NK-92 (cell line): ENCODE measurements around the gene ZNF670.
A peak's percentile ranks its signal among the peaks of the same experiment; 100 is the strongest.

Experiments
- DNase-seq: peaks from one replicate; lab custom pipeline; 2025; ENCODE audit not compliant: unreplicated experiment; lab: John Stamatoyannopoulos, UW

ZNF670 gene

DNA sequence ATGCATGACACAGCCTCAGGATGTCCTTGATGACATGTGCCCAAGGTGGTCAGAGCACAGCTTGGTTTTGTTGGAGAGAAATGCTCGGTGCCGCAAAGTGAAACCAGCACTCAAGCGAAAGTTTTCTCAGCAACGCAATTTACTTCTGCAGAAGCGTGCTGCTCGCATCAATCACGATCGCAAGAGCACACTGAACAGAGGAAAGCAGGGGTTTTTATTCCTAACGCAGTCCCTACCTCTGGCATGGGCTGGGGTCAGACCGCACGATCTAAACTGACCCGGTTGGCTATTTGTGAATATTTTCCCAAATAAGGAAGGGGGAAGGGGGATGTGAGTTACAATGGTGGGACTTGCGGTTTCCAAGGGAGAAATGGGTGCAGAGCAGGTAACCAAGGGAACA is 26.4 kb upstream of the ZNF670 start:
- no peak for DNase-seq

DNA sequence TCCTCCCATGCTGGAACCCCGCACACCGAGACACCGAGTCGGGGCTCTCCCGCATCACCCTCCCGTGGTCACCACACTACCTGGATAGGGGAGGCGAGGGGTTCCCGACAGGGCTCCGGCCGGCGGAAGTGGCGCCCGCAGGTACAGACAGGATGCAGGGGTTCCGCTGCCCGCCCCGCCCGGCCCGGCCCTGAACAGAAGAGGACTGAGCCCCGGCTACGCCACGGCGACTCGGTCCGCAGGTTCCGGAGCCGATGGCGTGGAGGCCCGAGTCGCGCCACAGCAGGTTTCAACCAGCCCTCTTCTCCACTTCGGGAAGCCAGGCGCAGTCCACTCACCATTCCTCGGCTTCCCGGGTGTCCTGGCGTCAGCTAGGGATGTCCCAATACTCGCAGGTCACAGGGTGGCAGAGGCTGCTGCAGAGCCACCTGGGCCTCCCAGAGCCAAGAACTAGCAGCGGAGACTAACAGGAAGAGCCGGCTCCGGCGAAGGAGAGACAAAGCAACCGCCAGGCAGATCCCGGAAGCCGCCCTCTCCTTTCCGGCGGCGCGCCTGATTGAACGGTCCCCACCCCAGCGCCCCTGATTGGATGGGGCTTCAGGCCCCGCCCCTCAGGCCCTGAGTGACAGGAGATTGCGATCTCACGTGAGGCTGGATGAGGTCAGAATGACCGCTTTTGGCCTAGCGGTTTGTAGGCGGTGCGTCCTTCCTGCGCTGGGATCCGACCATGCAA is 25.4 kb upstream of the ZNF670 start, which contains the start of gene ZNF669:
ZNF669 (minus strand) TSS at position 498 of the 733 bp plus-strand sequence; CDS start at position 341, 157 bp downstream.
- peak; percentile 44 for DNase-seq

DNA sequence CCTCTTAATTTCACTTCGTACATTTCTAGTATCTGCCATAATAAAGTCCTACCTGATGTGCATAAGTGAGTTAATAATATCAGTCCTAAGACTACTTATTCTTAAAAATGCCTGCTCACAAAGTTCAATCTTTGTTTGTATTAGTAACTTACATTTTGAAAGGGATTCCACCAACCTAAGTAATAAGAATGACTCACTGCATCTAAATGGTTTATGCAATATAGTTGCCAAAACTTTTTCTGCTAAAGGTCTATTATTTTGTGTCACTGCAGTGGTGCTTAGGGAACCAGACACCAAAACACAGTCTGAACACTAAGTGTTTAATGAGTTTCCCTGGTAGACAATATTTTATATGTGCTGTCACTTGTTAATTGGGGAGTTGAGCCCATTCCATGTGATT is 23.8 kb upstream of the ZNF670 start:
- no peak for DNase-seq

DNA sequence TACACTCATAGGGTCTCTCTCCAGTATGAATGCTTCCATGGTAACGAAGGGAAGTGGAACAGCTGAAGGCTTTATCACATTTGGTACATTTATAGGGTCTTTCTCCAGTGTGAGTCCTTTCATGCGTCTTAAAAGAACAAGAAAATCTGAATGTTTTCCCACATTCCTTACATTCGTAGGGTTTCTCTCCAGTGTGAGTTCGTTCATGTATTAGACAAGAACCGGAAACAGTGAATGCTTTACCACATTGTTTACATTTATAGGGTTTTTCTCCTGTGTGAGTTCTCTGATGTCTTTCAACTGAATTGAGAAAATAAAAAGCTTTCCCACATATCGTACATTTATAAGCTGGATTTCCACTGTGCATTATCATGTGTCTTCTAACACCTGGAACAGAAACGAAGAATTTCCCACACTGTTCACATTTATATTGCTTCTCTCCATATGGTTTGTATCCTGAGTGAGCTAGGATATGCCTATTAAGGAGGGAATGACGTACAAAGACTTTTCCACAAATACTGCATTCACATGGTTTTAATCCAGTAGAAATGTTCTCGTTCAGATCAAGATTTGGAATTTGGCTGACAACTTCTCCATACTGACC is 22.2 kb upstream of the ZNF670 start:
- DNase-seq, result no peak

DNA sequence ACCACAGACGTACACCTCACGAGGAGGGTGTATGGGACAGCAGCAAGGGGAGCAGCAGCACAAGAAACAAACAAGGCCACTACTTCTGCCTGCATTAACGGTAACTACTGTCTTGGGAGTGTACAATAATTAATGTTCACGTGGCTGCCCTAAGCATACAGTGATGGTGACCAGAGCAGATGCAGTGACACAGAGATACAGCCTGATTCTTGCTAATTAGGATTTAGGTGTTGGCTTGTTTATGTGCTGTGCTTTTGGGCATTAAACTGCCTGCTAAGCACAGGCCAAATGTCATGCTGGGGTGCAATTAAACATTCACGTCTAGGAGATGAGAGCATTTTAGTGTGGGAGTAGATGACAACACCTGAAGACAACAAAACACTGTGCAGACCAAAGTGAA is 18.3 kb upstream of the ZNF670 start:
- DNase-seq, result no peak

DNA sequence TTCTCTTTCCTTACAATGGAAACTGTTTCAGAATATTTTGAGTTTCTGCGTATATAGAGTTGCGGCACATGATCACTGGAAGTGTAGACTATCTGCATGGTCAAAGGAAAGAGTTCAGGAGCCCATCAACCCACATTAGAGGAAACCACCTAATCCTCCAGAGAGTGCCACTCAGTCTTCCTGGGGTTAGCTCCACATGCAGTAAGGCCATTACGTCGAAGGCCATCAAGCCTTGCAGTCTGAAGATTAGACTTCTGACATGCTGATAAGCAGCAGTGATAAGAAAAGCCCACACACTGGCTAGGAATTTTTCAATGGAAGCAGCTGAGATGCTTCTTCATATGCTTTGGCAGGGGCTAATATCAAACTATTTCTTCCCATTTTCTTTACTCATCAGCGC is 17.9 kb upstream of the ZNF670 start:
- no peak for DNase-seq

DNA sequence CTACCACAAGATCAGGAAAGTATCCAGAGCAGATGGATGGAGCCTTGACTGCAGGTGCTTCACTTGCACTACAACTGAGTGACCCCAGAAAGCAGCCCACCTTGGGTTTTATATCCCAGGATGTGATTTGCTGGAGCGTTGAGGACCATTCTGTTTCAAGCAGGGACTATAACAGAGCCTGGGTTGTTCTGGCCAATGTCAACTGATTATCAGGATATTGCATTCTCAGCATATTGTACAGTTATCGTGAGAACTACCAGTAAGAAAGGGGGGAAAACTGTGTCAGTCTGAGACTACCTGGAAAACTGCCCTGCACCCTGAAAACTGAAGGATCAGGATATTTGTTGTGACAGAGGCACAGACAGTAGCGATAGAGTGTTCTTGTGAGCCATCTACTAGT is 17.5 kb upstream of the ZNF670 start:
- DNase-seq, result no peak

DNA sequence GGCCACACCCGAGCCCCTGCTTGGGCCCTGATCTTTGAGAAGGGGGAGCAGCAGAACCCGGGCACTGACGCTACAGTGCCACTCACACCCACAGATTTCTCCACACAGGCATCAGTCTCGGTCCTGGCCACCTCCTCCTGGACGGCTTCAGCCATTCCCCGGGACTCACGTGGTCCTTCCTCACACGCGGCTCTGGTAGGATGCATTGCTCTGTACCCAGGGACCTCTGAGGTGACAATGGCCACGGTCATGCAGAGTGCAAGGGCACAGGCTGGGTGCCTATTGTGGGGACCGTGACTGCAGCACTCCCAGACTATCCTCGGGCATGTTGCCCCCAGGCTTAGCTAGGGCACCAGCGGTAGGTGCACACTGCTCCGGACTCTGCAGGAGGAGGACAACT is 11.8 kb upstream of the ZNF670 start:
- no peak for DNase-seq

DNA sequence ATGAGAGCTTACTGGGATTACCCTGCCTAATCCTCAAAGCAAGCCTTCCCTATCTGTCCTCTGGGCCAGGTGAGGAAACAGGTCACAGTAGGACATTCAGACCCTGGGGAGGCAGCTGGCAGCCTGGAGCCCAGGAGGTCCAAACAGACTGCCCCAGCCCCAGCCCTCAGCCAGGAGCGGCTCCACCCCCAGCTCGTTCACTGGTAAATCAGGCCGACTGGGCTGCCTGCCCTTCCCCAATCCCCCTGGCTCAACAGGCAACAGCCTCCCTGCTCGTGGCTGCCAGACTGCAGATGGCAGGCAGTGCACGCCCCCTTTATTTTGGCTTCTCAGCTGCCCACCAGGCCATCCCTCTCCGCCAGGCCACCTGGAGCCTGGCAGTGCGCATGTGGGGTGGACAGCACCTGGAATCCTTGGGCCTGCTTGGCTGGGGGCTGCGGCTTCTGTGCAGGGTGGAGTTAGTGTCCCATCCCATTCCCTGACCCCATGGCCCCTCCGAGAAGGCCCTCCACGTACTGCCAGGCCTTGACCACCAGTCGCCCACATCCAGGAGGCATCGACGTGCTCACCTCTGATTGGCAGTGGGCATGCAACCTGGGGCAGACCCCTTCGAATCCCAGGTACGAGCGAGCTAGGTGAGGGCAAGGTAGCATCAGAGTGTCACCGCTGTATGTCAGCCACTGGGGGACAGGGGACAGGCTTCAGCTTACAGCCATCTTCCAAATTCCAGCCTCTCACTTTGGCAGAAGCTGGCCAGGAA is 11.2 kb upstream of the ZNF670 start:
- no peak for DNase-seq

DNA sequence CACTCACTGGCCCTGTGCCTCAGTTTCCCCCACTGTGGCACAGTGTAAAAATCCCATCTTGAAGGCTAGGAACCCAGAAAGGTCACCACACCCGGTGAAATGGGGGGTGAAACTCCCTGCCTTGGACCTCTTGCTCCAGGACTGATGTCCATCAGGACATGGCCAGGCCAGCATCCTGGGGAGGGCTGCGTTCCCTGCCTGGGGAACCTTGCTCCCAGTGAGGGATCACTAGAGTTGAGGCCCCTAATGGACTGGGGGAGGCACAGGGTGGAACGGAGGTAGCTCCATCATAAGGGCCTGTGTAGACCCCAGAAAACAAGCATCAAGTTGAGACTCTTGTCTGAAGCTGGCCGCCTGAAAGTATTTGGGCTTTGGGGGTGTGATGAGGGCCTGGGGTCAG is 10.4 kb upstream of the ZNF670 start:
- DNase-seq, result no peak

DNA sequence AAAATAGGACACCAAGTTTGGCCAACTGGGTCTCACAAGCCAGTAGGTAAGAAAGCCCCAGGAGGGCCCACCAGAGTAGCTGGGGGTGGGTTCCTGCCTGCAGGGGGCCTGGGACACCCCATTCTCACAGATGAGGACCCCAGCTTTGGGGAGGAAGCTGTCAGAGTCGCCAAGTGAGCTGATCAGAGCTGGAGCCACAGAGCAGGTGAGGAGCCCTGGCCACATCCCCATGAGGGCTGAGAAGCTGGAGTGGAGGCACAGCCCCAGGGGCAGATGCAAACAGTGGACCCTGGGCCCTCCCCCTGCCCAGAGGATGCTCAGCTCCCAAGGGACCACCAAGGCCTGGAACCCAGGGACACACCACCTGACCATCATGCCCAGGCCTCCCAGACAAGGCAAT is 8.6 kb upstream of the ZNF670 start:
- DNase-seq, result no peak

DNA sequence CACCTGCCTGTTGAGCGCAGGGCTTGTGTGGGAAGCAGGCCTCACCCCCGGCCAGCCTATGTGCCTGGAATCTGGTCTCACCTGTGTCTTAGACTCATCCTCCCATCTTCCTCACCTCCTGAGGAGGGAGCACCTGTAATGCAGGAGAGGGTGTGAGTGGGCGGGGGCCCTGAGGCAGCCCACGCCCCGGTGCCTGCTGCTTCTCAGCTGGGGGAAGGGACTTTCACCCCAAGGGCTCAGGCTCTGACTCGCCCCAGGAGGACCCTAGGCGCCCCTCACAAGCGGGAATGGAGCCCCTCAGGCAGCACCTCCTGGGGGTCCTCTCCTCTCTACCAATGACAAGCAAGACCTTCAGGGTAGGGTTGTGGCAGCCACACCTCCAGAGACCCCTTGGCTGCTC is 6.7 kb upstream of the ZNF670 start:
- DNase-seq, result no peak

DNA sequence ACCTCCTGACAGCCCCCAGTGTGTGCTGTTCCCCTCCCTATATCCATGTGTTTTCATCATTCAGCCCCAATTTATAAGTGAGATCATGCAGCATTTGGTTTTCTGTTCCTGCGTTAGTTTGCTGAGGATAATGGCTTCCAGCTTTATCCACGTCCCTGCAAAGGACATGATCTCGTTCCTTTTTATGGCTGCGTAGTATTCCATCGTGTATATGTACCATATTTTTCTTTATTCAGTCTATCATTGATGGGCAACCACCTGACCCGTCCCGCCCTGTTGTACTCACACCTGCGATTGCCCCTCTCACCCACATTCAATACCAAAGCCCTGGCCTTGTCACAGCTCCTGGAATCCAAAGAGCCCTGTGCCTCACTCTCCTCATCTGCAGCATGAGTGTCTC is 6.2 kb upstream of the ZNF670 start:
- DNase-seq, result no peak

DNA sequence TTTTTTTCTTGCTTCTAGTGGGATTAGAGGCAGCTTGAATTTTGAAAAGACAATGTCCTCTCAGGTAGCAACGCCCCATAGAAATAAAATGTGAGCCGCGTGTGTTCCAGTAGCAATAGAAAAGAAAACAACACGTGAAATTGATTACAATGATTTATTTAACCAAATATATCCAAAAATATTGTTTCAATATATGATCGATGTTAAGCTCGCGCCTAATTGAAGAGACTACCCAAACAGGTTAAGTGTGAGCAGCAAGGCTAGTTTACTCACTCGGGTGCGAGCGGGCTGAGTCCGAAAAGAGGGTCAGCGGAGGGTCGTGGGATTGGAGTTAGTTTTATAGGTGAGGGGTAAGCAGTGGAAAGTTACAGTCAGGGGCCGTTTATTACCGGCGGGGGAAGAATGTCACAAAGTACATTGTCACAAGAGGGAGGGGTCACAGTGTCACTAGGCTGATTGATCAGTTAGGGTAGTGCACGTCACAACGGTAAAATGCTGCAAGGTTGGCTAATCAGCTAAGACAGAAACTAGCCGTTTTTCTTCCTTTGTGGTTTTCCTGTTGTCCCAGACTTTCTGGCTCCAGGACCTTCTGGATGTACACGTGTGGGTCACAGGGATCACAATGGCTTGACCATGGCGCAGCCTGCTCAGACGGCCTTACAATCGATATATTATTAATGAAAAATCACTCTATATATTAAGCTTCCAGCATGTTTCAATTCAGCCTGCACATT is 697 bp upstream of the ZNF670 start:
- no peak for DNase-seq

DNA sequence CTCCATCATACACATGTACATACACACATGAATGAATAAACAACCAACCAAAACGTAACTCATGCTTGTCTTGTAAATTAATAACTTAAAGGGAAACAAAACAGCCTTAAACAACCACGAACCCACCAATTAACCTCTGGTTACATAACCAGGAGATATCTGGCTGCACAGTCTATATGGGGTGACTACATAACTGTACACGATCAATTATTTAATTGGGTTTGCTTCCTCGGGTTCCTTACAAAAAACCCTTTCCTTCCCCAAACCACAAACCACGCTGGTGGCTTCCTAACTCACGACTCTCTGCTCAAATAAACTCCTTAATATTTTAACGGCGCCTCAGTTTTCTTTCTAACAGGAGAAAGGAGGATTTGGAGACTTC is 744 bp downstream of the ZNF670 start:
- no peak for DNase-seq

DNA sequence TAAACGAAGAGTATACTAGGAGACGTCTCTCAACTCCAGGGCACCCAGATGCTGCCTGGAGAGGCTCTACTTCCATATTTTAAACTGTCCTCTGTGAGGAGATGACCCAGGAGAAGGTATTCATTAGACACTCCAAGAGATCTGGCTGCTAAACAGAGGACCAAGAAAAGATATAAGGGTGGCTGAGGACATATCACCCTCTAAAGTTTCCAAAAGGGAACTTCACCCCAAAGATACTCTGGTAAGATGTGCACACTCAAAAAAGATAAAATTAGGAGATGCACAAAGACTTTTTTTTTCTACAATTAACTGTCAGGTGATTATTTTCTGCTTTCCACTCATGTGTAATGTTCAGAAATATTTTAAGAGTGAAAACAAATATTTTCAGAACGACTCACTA is 1.4 kb downstream of the ZNF670 start:
- DNase-seq, result no peak

DNA sequence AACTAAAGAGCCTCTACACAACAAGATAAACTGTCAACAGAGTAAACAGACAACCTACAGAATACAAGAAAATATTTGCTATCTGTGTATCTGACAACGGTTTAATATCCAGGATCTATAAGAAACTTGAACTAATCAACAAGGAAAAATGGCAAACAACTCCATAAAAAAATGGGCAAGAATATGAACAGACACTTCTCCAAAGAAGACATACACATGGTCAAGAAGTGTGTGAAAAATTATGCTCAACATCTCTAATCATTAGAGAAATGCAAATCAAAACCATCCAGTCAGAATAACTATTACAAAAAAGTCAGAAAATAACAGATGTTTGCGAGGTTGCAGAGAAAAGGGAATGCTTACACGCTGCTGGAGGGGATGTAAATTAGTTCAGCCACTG is 8.0 kb downstream of the ZNF670 start:
- DNase-seq, result no peak

DNA sequence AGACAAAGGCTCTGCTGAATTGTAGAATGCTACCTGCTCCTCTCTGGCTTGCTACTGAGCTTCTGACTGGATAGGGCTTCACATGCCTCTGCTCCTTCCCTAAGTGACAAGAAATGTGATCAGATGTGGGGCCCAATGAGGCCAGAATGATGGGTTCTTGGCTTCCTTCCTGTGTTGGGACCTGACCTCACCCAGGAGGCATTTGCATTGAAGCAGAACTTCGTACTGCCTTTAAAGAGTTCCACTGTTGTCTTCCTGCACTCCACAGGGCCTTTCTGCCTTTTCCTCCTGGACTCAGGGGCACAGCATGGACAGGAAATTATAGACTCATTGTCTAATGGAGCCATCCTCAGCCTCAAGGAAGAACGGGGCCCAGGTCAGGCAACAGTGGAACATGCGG is 14.3 kb downstream of the ZNF670 start:
- no peak for DNase-seq

DNA sequence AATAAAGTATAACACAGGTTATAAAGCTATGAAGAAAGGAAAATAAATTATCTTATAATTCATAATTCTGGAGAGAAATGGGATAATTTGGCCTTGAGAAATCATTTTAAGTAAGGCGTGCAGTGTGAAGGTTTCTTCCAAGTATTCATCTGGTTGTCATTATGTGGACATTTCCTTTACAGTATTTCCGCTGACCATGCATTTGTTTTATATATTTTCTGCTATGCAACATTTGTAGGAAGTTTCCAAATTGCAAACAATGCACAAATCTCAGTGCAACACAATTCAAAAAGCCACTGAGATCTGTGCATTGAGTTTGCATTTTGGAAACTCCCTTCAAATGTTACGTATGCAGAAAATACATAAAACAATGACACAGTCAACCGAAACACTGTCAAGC is 17.8 kb downstream of the ZNF670 start:
- DNase-seq, result no peak

DNA sequence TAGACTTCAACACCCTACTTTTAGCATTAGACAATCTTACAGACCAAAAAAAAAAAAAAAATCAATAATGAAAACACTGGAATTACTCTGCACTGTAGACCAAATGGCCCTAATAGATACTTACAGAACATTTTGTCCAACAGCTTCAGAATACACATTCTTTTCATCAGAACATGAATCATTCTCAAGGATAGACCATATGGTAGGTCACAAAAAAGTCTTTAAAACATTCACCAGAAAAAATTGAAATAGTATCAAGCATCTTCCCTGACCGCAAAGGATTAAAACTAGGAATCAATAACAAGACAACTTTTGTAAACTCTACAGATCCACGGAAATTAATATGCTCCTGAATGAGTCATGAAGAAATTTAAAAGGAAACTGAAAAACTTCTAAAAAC is 22.5 kb downstream of the ZNF670 start:
- no peak for DNase-seq

DNA sequence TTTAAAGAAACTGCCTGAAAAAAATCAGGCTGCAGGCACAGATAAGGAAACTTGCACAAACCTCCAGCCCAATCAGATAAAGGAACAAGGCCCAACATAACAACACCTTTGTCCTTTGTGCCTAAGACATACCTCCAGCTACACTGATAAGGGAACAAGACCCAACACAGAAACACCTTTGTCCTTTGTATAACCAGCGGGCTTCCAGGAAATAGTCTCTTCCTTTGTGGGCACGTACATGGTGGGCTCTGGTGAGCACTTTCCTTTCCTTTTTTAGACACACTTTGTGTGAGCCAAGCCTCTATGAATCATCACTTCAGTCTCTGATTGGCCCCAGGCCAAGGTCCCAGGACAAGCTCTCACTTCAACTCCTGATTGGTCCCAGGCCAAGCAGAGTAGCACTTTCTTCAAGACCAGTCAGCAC is 23.6 kb downstream of the ZNF670 start:
- DNase-seq, result no peak

DNA sequence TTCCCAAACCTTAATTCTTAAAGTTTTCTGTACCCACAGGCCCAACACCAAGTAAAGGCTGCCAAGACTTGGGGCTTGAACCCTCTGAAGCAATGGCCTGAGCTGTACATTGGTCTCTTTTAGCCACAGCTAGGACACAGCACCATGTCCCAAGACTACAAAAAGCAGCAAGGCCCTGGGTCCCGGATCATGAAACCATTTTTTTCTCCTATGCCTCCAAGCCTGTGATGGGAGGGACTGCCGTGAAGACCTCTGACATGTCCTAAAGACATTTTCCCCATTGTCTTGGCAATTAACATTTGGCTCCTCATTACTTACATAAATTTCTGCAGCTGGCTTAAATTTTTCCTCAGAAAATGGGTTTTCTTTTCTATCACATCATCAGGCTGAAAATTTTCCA is 30.9 kb downstream of the ZNF670 start:
- no peak for DNase-seq
